H1 (cell line): ENCODE data around the gene S1PR1. TPM values are rescaled to one million over a fixed set of nuclear protein-coding genes. Genes with fewer than 3 reads are reported as not detected.

Experiments used
- CTCF ChIA-PET: fragments of 300-600 bp; sonication (Branson Sonifier 250); formaldehyde crosslinking; loops from one replicate; lab custom pipeline; 2021; ENCODE audit not compliant: partially characterized antibody; lab: Charles Lee
- POLR2A ChIA-PET: fragments of 300-600 bp; sonication (Branson Sonifier 250); formaldehyde crosslinking; loops from one replicate; lab custom pipeline; 2021; ENCODE audit warnings: inconsistent platforms; ENCODE audit not compliant: partially characterized antibody; lab: Charles Lee
- DNase-seq, 2 experiments: peaks; one replicate each; pipeline versions ENCODE4 v3.0.0 to v3.0.0-alpha.2; 2010 to 2022; ENCODE audit warnings: low spot score in 2 of 2, low read depth in 1 of 2, mixed read lengths in 1 of 2
- FAIRE-seq: peaks from 2 replicates; lab custom pipeline; 2011; peaks lifted over from hg19 to GRCh38; lab: Jason Lieb, UNC
- H2AFZ ChIP-seq: 2 replicates; pipeline ENCODE4 v1.8.1; 2012; ENCODE audit warnings: low read length, inconsistent platforms
- H2AK5ac ChIP-seq: 2 replicates; pipeline ENCODE4 v1.6.1; 2013; ENCODE audit warnings: low read depth, low read length
- H2BK120ac ChIP-seq: replicated peaks from 2 replicates; pipeline ENCODE3; 2013; ENCODE audit warnings: low read depth, low read length, inconsistent platforms
- H2BK12ac ChIP-seq: 2 replicates; pipeline ENCODE4 v1.6.1; 2013; ENCODE audit warnings: low read depth, low read length
- H2BK15ac ChIP-seq: 2 replicates; pipeline ENCODE4 v1.6.1; 2013; ENCODE audit warnings: low read length
- H2BK20ac ChIP-seq: 2 replicates; pipeline ENCODE4 v1.6.1; 2013; ENCODE audit warnings: low read length
- H2BK5ac ChIP-seq: 2 replicates; pipeline ENCODE4 v1.6.1; 2013; ENCODE audit warnings: low read depth, low read length
- H3K14ac ChIP-seq: 2 replicates; pipeline ENCODE4 v1.6.1; 2013; ENCODE audit warnings: inconsistent platforms; ENCODE audit not compliant: insufficient read length
- H3K18ac ChIP-seq: 2 replicates; pipeline ENCODE4 v1.6.1; 2013; ENCODE audit warnings: low read length; ENCODE audit errors: extremely low read depth
- H3K23ac ChIP-seq: 2 replicates; pipeline ENCODE4 v1.6.1; 2013; ENCODE audit warnings: inconsistent platforms; ENCODE audit not compliant: insufficient read length
- H3K23me2 ChIP-seq: 2 replicates; pipeline ENCODE4 v1.6.1; 2013; ENCODE audit warnings: low read depth, low read length
- H3K27ac ChIP-seq: 2 replicates; pipeline ENCODE4 v1.6.1; 2011; ENCODE audit warnings: low read depth, low read length, inconsistent platforms
- H3K27me3 ChIP-seq, 4 experiments: replicated peaks in 1 of 4; 1 replicate in 1 of 4; 2 replicates in 3 of 4; pipeline versions ENCODE4 v1.6.1 to v1.8.1; 2011 to 2013; ENCODE audit warnings: low read length in 3 of 4, mild to moderate bottlenecking in 3 of 4, inconsistent platforms in 2 of 4, mixed read lengths in 2 of 4, moderate library complexity in 1 of 4; ENCODE audit not compliant: control insufficient read depth in 3 of 4, insufficient read depth in 3 of 4; ENCODE audit errors: extremely low read depth in 1 of 4
- H3K36me3 ChIP-seq, 4 experiments: 2 replicates each; pipeline versions ENCODE4 v1.6.1 to v1.8.1; 2011 to 2013; ENCODE audit warnings: mild to moderate bottlenecking in 4 of 4, low read length in 3 of 4, moderate library complexity in 2 of 4, control low read depth in 1 of 4, inconsistent platforms in 1 of 4; ENCODE audit not compliant: insufficient read depth in 4 of 4, control insufficient read depth in 2 of 4
- H3K4ac ChIP-seq: replicated peaks from 2 replicates; pipeline ENCODE3; 2013; ENCODE audit warnings: low read length, low read depth, mixed read lengths, inconsistent platforms; ENCODE audit not compliant: insufficient read length
- H3K4me1 ChIP-seq, 4 experiments: replicated peaks in 1 of 4; 1 replicate in 1 of 4; 2 replicates in 3 of 4; pipeline versions ENCODE4 v1.6.1 to v1.8.1; 2011 to 2013; ENCODE audit warnings: low read length in 3 of 4, inconsistent platforms in 2 of 4, mixed read lengths in 1 of 4; ENCODE audit not compliant: insufficient read depth in 4 of 4, control insufficient read depth in 3 of 4
- H3K4me2 ChIP-seq, 2 experiments: 2 replicates each; pipeline versions ENCODE4 v1.6.1 to v1.8.1; 2011 to 2013; ENCODE audit warnings: low read depth in 2 of 2, low read length in 2 of 2, control low read depth in 1 of 2, inconsistent platforms in 1 of 2, mild to moderate bottlenecking in 1 of 2; ENCODE audit not compliant: insufficient read depth in 1 of 2
- H3K4me3 ChIP-seq, 4 experiments: fragments of 200-600, 300-600 bp in 1 of 4; sonication (generic), shearing (Covaris generic), sonication (Bioruptor Twin) in 1 of 4; 2 replicates each; pipeline versions ENCODE4 v1.5.1 to v1.8.1; 2011 to 2016; ENCODE audit warnings: low read length in 4 of 4, low read depth in 3 of 4, control low read depth in 2 of 4, inconsistent platforms in 2 of 4, mild to moderate bottlenecking in 2 of 4, mixed read lengths in 1 of 4, moderate library complexity in 1 of 4; ENCODE audit not compliant: insufficient read depth in 2 of 4; ENCODE audit errors: extremely low read depth in 1 of 4
- H3K56ac ChIP-seq: replicated peaks from 2 replicates; pipeline ENCODE3; 2013; ENCODE audit warnings: low read depth, mild to moderate bottlenecking, mixed read lengths, low read length, inconsistent platforms; ENCODE audit not compliant: insufficient read length
- H3K79me1 ChIP-seq: 2 replicates; pipeline ENCODE4 v1.6.1; 2013; ENCODE audit warnings: low read depth, low read length, control low read depth
- H3K79me2 ChIP-seq, 2 experiments: 2 replicates each; pipeline versions ENCODE4 v1.6.1 to v1.8.1; 2012 to 2013; ENCODE audit warnings: low read length in 2 of 2, mild to moderate bottlenecking in 2 of 2, inconsistent platforms in 1 of 2; ENCODE audit not compliant: insufficient read depth in 2 of 2, control insufficient read depth in 1 of 2
- H3K9ac ChIP-seq, 4 experiments: replicated peaks in 1 of 4; 1 replicate in 1 of 4; 2 replicates in 3 of 4; pipeline versions ENCODE4 v1.6.1 to v1.8.1; 2011 to 2013; ENCODE audit warnings: low read depth in 3 of 4, low read length in 3 of 4, control low read depth in 2 of 4, mild to moderate bottlenecking in 2 of 4, moderate library complexity in 2 of 4, inconsistent platforms in 1 of 4; ENCODE audit errors: extremely low read depth in 1 of 4
- H3K9me3 ChIP-seq, 2 experiments: 2 replicates each; pipeline versions ENCODE4 v1.6.1 to v1.8.1; 2012 to 2013; ENCODE audit warnings: mild to moderate bottlenecking in 2 of 2, moderate library complexity in 2 of 2, control low read depth in 1 of 2, inconsistent platforms in 1 of 2, low read depth in 1 of 2, low read length in 1 of 2, mixed read lengths in 1 of 2; ENCODE audit not compliant: insufficient read depth in 2 of 2
- H4K20me1 ChIP-seq, 2 experiments: replicated peaks in 1 of 2; 2 replicates each; pipeline versions ENCODE3 to v1.8.1; 2011 to 2013; ENCODE audit warnings: inconsistent platforms in 2 of 2, low read length in 2 of 2, mild to moderate bottlenecking in 1 of 2; ENCODE audit not compliant: insufficient read depth in 2 of 2, control insufficient read depth in 1 of 2
- H4K5ac ChIP-seq: 2 replicates; pipeline ENCODE4 v1.6.1; 2013; ENCODE audit warnings: low read length, low read depth, mixed read lengths, inconsistent platforms; ENCODE audit not compliant: insufficient read length
- H4K8ac ChIP-seq: 2 replicates; pipeline ENCODE4 v1.8.0; 2013; ENCODE audit warnings: mild to moderate bottlenecking, moderate library complexity, low read length, inconsistent platforms; ENCODE audit not compliant: insufficient read depth; ENCODE audit errors: extremely low read depth
- H4K91ac ChIP-seq: replicated peaks from 2 replicates; pipeline ENCODE3; 2013; ENCODE audit warnings: low read length, mixed read lengths, inconsistent platforms; ENCODE audit not compliant: insufficient read length
- SAP30 ChIP-seq: fragments of 300-600 bp; sonication (generic); IDR thresholded peaks from 2 replicates; pipeline ENCODE4 v1.7.1; 2012; ENCODE audit warnings: low read length, moderate library complexity, mild to moderate bottlenecking, inconsistent platforms; ENCODE audit not compliant: insufficient read depth, insufficient replicate concordance
- SIRT6 ChIP-seq: IDR thresholded peaks from one replicate; pipeline ENCODE4 v1.7.1; 2012; ENCODE audit warnings: low read length, inconsistent platforms
- WGBS, 2 experiments: shearing (Covaris generic) in 1 of 2; methylation state at CpG; one replicate each; pipeline versions ENCODE4 v1.1.6 to v1.1.7; 2013 to 2015; ENCODE audit warnings: low lambda C conversion rate in 2 of 2, mixed read lengths in 2 of 2, inconsistent platforms in 1 of 2, low coverage in 1 of 2, missing lambda C conversion rate in 1 of 2; ENCODE audit not compliant: insufficient replicate concordance in 2 of 2, insufficient coverage in 1 of 2, insufficient read length in 1 of 2; ENCODE audit errors: extremely low coverage in 1 of 2, missing lambda C conversion rate in 1 of 2; 5-methylcytosine and 5-hydroxymethylcytosine counted together
- polyA plus RNA-seq, 7 experiments: library from polyadenylated mRNA; depleted of rRNA in 3 of 7; stranded (reverse) in 5 of 7; unstranded in 2 of 7; fragments of >200 nt in 5 of 7; fragments of 200-250 nt in 2 of 7; gene quantifications; 1 replicate in 5 of 7; 2 replicates in 1 of 7; 4 replicates in 1 of 7; pipeline versions ENCODE4 v1.2.1 to v1.2.3, GENCODE V29; 2011 to 2013; ENCODE audit warnings: missing spikeins in 2 of 7, mixed read lengths in 2 of 7
- total RNA-seq: library from RNA; stranded (reverse); fragmentation: NEBNext Ultra II Directional; extraction: Animal tissue kit (Norgen Biotek cat#: 25700); gene quantifications from 2 replicates; pipeline ENCODE4 v1.2.1, GENCODE V29; 2021

The S1PR1 gene
- total and polyA plus RNA-seq, 2 of the 8 experiments (the other 6 are each of a cell fraction or from before 2014, with no cell fraction given), result 3.5 to 5.5 TPM

- H3K27ac ChIP-seq, result no peak overlapping the region
- no peak overlapping the region for H2BK5ac ChIP-seq
Measured at GRCh38 chr1:101243751-101244150, 6.9 kb downstream of the S1PR1 start.

More at GRCh38 chr1:101243751-101244150, 6.9 kb downstream of the S1PR1 start:
- DNase-seq, result no peak
- no peak for FAIRE-seq
- Histone ChIP-seq H2BK12ac (no peak overlapping the region), H2BK15ac (no peak overlapping the region), H4K5ac (no peak overlapping the region), H3K27me3 (no peaks in the 10 kb centered on the region), H3K18ac (no peak overlapping the region), H3K9ac (no peak overlapping the region), H3K4ac (no peak overlapping the region), H4K20me1 (no peaks in the 10 kb centered on the region), H2AFZ (no peak overlapping the region), H3K23me2 (no peaks in the 10 kb centered on the region), H3K4me3 (no peak overlapping the region), H4K8ac (no peak overlapping the region), H2BK120ac (no peak overlapping the region), H3K14ac (no peak overlapping the region), H3K9me3 (no peaks in the 10 kb centered on the region), H2BK20ac (no peak overlapping the region), H2AK5ac (no peak overlapping the region)
- CTCF ChIA-PET, result interaction anchor here (0.6 to 1.2 kb wide), 5 partner anchors 38 to 220 kb away, joined by 3 to 4 read pairs (median 3); no protein-coding TSS in a partner anchor
- POLR2A ChIA-PET, result no interaction called here
- WGBS, 2 experiments, result 57% methylated on average over 3 of the region's 3 CpGs; no CpG with 5 or more reads in 1 of the 2 experiments
- TF ChIP-seq SIRT6, result no peak
- no peak for TF ChIP-seq SAP30
- TF ChIP-seq, all 59 proteins: peak for 0
- Histone ChIP-seq H3K56ac (no peak overlapping the region), H3K79me1 (no peaks in the 10 kb centered on the region), H3K36me3 (peaks cover 0 to 2% (median 0%) of the 10 kb centered on the region in 4 experiments; a peak in 1 of 8 replicates), H3K23ac (no peak overlapping the region), H3K4me2 (no peak overlapping the region), H3K4me1 (no peaks in the 10 kb centered on the region), H3K79me2 (no peaks in the 10 kb centered on the region), H4K91ac (no peak overlapping the region)
